22Rv1 (cell line): ENCODE data around the gene SV2C.

Experiments
- CTCF ChIP-seq: fragments of 450-650 bp; IDR thresholded peaks from 2 replicates; pipeline ENCODE4 v1.5.1; 2017; ENCODE audit warnings: mild to moderate bottlenecking
- ZFX ChIP-seq: fragments of 450-650 bp; IDR thresholded peaks from 2 replicates; pipeline ENCODE4 v1.6.1; 2017; ENCODE audit warnings: antibody characterized with exemption, borderline replicate concordance

- TF ChIP-seq CTCF (peak; percentile 66), ZFX (no peak)
Measured at GRCh38 chr5:76145945-76146344, 62.8 kb downstream of the SV2C start.
